ENCODE measurements around the gene OPN4.
A peak's percentile ranks its signal among the peaks of the same experiment; 100 is the strongest.

The OPN4 gene

GRCh38 chr10:86699991-86700840 lies 45.9 kb downstream of the OPN4 start:
- no peak for DNase-seq

- no peak for DNase-seq
Measured at GRCh38 chr10:86700851-86701617, 46.7 kb downstream of the OPN4 start.

GRCh38 chr10:86703176-86703575 lies 48.8 kb downstream of the OPN4 start:
- no peak for DNase-seq

- no peak for DNase-seq
Measured at GRCh38 chr10:86705139-86705538, 50.8 kb downstream of the OPN4 start.

- no peak for DNase-seq
Measured at GRCh38 chr10:86705905-86706304, 51.6 kb downstream of the OPN4 start.

- no peak for DNase-seq
Measured at GRCh38 chr10:86706401-86706841, 52.1 kb downstream of the OPN4 start.

GRCh38 chr10:86706977-86707376 lies 52.6 kb downstream of the OPN4 start:
- no peak for DNase-seq

- no peak for DNase-seq
Measured at GRCh38 chr10:86707505-86707904, 53.2 kb downstream of the OPN4 start.

- no peak for DNase-seq
Measured at GRCh38 chr10:86708068-86708782, 53.9 kb downstream of the OPN4 start.

GRCh38 chr10:86708783-86709380 lies 54.5 kb downstream of the OPN4 start:
- no peak for DNase-seq

GRCh38 chr10:86709396-86710185 lies 55.2 kb downstream of the OPN4 start:
- DNase-seq, result no peak

GRCh38 chr10:86710987-86711512 lies 56.7 kb downstream of the OPN4 start:
- peak; percentile 93 for DNase-seq

- peak; percentile 77 for DNase-seq
Measured at GRCh38 chr10:86711513-86712316, 57.4 kb downstream of the OPN4 start.

- DNase-seq, result no peak
Measured at GRCh38 chr10:86712317-86712707, 58.0 kb downstream of the OPN4 start.

GRCh38 chr10:86715156-86715795 lies 60.9 kb downstream of the OPN4 start:
- no peak for DNase-seq

- DNase-seq, result no peak
Measured at GRCh38 chr10:86715836-86716235, 61.5 kb downstream of the OPN4 start.

All from DMS53 (cell line).